NCI-H1105 treated with DMSO at 0.1 percent for 48 hours (cell line): ENCODE measurements around the gene CPZ.
A peak's percentile ranks its signal among the peaks of the same experiment; 100 is the strongest.

Experiments used
- DNase-seq: peaks from one replicate; lab custom pipeline; 2025; lab: John Stamatoyannopoulos, UW

The CPZ gene

GRCh38 chr4:8581094-8581861 lies 11.3 kb upstream of the CPZ start:
- DNase-seq, result no peak

DNA sequence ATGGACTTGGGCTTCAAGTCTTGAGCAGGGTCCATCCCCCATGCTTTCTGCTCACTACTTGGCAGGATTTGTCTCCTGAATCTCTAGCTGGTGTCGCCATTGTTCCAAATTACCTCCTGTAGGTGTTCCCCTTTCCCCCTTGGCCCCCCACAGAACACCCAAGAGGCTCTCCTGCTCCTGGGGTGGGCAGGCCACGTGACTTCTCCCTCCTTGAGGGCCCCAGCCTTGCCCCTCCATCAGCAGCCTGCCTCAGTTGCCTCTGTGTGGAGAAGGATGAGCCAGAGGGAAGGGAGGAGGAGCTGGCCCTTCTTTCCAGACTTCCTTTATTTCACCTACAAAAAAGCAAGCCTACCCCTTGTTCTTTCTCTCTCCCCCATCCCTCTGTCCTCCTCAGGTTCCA lies 10.5 kb upstream of the CPZ start:
- DNase-seq, result no peak

- DNase-seq, result no peak
Measured at GRCh38 chr4:8582436-8582835, 10.1 kb upstream of the CPZ start.

GRCh38 chr4:8582941-8583654 lies 9.5 kb upstream of the CPZ start:
- DNase-seq, result no peak

- DNase-seq, result no peak
Measured at GRCh38 chr4:8583655-8584025, 8.9 kb upstream of the CPZ start.

DNA sequence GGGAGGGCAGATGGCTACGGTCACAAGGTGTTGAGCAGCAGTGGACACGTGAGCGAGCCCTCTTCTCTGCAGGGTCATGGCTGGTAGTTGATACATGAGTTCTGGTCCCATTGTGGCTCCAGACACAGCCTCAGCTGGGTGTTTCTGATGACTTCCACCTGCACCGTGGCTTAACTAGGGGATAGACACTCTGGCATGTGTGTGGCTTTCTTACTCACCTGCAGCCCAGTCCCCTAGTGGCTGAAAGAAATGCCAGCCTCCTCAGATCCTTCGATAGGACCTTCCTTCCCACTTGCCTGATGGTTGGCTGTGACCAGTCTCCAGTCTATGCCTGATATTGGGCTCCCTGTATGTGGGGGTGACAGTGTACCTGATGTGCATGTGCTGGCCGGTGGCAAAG lies 7.4 kb upstream of the CPZ start:
- DNase-seq, result no peak

GRCh38 chr4:8585721-8586212 lies 6.8 kb upstream of the CPZ start:
- no peak for DNase-seq

- DNase-seq, result no peak
Measured at GRCh38 chr4:8586246-8586645, 6.3 kb upstream of the CPZ start.

DNA sequence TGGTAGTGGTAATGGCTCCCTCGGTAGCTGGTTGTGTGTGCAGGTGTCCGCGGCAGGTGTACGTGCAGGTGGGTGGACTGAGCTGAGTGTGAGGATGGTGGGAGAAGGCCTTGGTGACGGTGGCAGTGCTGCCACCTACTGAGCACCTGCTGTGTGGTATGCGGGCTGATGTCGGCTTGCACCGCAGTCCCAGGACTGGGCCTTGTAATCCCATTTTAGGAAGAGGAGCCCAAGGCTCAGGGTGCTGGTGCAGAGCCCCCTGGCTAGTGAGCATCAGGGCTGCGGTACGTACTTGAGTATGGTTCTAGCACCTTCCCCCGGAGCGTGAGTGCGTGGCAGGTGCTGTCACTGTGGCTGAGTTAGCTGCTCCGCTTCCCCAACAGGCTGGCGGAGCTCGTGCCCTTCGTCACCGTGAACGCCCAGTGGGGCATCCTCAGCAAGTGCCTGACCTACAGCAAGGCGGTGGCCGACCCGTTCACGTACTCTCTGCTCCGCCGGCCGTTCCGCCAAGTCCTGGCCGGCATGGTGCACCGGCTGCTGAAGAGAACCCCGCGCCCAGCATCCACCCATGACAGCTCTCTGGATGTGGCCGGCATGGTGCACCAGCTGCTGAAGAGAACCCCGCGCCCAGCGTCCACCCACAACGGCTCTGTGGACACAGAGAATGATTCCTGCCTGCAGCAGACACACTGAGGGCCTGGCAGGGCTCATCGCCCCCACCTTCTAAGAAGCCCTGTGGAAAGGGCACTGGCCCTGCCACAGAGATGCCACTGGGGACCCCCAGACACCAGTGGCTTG lies 5.7 kb upstream of the CPZ start:
- no peak for DNase-seq

DNA sequence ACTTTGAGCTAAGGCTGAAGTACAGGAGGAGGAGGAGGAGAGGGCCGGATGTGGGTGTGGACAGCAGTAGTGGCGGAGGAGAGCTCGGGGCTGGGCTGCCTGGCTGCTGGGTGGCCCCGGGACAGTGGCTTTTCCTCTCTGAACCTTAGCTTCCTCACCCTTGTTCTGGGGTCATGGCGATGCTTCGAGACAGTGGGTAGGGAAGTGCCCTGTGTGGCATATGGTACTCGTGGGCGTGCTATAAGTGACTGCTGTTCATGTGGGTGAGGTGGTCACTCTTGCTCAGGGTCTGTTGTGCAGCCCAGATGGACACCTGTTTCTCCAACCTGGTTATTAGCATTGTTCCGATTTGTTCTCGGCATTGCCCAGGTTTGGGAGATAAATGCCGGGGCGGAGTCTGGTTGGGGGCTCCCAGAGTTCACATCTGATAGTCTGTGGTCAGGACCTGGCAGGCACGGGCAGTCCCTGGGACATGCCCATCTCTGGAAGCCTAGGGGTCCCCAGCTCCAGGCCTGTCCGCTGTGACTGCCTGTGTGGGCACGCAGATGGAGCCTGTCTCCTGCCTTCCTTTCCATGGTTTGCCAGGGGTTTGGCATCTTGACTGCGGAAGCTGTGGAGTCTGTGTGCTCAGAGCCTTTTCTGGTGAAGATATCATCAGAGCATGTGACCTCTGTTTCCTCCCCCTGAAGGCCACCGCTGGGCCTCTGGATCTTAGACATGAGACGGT lies 4.9 kb upstream of the CPZ start:
- DNase-seq, result no peak

- no peak for DNase-seq
Measured at GRCh38 chr4:8588196-8588470, 4.4 kb upstream of the CPZ start.

- no peak for DNase-seq
Measured at GRCh38 chr4:8589336-8589735, 3.2 kb upstream of the CPZ start.

DNA sequence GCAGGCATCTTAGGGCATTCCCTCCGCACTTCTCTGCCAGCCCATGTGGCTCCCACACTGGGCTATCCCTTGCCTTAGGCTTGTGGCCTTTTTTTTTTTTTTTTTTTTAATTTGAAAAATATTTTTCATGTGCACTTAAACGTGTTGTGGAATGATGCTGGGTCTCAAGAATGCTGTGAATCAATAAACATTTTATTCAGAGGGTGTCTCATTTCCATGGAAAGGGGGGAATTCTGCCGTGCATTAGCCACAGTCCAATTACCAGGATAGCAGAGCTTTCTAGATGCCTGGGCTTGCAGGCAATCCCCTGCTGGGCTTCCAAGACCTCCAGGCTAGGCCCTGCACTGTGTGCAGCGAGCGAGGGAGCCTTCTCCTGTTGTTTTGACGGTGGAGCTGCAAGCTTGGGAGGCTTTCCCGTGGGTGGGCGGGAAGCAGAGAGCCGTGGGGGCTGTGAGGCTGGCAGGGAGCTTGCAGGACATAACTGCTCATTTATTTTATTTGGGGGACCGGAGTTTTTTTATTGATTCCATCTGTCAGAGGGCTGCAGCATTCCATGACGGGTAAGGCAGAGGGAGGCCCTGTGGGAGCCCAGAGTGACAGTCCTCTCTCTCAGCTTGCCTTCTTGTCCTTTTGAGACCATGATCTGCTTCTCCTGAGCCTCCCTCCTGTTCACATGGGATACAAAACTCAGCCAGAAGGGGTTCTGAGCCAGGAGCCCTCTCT lies 2.6 kb upstream of the CPZ start:
- DNase-seq, result no peak

DNA sequence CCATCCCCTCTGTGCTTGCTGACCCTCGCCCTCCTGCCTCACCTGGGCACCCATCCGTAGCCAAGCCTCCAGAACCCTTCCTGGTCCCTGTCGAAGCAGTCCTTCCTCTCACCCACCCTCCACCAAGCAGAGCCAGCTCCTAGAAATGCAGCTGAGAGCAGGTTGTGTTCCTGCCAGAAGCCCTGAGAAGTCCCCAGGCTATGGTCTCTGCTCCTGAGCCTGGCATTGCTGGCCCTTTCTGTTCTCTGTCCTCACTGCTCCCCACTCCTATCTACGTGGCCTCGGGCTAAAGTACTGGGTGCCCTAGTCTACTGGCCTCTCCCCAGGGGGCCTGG lies 2.1 kb upstream of the CPZ start:
- DNase-seq, result no peak

DNA sequence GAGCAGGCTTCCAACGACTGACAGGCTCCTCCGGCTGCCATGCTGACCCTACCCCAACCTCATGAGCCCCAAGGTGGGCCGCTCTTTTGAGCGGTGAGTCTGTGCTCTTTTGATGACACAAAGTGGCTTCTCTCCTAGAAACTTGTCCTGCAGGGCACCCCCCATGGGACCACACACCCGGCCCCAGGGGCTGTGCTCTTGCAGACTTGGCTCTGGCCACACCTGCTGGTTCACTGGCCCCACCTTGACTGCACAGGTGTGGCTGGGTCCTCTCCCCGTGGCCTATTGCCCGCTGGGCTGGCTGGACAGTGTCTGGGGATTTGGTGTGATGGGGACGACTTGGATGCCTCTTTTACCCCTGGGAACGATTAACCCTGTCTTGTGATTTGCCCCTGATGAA lies 1.5 kb upstream of the CPZ start:
- no peak for DNase-seq

DNA sequence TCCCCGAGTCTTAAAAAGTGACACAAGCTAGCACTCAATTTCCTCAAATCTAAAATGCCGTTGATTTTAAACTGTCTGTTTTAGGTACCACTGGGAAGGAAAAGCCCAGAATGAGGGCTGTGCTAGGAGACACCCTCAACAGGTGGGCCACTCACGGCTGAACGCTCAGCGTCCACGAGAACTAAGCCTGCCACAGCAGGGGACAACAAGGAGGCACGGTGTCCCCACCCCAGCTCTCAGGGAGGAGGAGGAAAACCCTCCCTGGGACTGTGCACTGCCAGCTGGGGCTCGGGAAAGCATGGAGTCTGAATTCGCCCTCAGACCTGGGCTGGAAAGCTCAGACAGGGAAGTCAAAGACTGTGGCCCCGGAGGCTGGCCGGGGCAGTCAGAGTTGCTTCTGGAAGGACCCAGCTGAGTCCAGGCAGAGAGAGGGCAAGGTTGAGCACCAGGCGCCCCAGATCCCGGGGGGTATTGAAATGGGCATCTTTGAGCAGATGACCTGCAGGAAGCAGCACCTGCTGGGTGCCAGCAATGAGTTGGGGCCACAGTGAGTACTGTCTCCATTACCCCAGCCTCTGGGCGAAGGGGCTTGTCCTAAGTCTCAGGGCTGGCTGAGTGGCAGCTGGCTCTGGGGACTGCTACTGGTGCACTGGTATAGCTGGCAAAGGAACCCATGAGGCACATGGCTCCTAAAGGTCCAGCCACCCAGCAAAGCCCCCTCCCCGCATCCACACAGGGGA lies 769 bp upstream of the CPZ start:
- no peak for DNase-seq

DNA sequence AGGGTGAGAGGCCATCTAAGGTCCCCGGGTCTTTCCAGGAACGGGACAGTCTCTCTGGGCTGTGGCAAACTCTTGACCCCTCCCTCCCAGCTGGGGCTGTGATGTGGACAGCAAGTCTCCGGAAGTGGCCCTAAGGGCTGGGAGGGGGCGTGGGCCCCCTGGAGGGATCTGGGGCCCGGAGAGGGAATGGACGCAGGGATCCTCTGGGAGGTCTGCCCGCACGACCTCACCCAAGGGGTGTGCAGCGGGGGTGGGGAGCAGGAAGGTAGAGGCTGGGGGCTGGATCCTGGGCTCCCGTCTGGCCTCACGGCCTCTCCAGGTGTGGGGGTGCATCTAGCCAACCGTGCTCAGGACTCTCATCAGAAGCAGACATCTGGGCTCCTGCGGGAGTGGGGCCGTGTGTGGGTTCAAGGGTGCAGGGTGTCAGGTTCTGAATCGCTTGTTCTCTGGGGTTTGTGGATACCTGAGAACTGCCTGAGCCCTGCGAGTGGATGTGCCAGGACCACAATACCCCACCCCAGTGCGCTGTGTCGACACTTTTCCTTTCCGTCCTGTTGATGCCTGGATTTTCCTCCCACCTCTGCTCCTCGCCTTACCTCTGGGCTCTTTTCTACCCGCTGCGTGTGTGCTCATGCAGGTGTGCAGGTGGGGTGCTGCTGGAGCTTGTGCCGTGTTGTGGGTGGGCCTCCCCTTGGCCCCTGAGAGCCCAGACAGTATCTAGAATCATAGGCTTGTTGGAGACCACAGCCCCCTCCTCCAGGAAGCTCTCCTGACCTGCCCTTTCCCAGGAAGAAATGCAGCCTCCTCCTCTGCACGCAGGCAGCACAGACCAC lies 915 bp downstream of the CPZ start:
- DNase-seq, result no peak

- peak; percentile 16 for DNase-seq
Measured at GRCh38 chr4:8594097-8595038, 1.8 kb downstream of the CPZ start.
